Measurements from ENCODE around the gene PLCL1.

PLCL1 gene

GRCh38 chr2:197857476-197858107 lies 53.2 kb downstream of the PLCL1 start:
- no peak for DNase-seq

- no peak for DNase-seq
Measured at GRCh38 chr2:197858607-197859140, 54.3 kb downstream of the PLCL1 start.

DNA sequence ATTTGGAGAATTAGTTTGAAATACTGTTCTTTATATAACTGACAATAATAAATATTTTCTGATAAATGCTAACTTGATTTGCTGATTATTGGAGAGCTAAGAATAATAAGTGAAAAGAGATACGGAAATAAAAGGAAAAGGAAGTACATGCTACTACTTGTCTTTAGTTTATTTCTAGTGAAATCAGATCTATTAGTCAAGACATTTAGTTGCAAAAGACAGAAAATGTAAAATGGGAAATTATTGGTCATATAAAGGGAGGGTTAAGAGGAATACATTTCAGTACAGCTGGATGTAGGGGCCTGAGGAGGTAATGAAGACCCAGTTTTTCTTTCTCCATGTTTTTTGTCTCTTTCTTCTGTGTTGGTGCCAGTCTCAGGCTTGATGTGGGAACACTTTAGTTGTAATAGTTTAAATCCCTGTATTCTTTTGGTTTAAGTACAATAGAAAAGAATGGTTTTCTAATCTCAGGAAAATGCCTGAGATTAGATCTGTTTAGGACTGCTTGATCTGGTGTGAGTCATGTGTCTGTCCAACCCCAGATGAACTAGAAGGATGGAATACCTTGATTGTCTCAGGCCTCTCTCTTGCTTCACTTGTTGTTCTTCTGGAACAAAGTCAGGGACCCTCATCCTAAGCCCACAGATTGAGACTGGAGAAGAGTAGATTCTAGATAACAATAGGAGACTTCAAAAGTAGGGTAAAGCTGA lies 58.0 kb downstream of the PLCL1 start:
- no peak for DNase-seq

DNA sequence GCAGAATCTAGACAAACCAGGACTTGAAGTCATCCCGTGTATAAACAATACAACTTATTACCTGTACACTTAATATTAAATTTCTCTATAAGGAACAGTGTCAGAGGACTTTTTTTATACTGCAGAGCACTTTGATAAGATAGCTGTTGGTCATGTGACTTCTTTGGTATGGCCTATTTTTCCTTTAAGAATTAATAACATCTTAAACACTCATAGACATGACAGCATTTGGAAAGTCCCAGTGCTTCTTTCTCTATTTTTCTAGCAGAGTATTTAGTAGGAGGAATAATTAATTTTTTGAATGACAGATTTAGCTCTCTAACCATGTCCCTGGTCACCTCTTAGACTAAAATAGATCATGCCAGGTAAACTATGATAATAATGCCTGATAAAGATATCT lies 59.4 kb downstream of the PLCL1 start:
- no peak for DNase-seq

DNA sequence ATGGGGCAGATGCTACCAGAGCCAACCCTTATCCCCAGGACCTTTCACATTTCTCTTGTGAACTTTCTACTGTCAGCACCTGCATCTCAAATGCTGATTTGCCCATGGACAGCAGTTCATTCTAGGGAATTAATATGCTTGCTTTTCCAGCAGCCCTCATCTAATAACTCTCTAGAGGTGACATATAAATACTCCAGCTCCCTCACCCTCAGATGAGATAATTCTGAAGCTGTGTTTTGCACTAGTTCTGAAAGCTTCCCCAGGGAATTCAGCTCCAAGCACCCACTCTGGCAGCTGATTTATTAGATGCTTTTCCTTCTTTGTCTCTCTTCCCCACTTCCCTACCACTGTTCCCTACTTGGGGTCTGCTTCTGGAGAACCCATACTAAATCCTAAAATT lies 62.1 kb downstream of the PLCL1 start:
- DNase-seq = no peak

- DNase-seq = no peak
Measured at GRCh38 chr2:197867033-197867432, 62.6 kb downstream of the PLCL1 start.

GRCh38 chr2:197867624-197868023 lies 63.2 kb downstream of the PLCL1 start:
- DNase-seq = no peak

- DNase-seq = no peak
Measured at GRCh38 chr2:197868206-197868605, 63.8 kb downstream of the PLCL1 start.

- no peak for DNase-seq
Measured at GRCh38 chr2:197869041-197869440, 64.6 kb downstream of the PLCL1 start.

- no peak for DNase-seq
Measured at GRCh38 chr2:197869501-197870111, 65.2 kb downstream of the PLCL1 start.

- no peak for DNase-seq
Measured at GRCh38 chr2:197870137-197870536, 65.7 kb downstream of the PLCL1 start.

DNA sequence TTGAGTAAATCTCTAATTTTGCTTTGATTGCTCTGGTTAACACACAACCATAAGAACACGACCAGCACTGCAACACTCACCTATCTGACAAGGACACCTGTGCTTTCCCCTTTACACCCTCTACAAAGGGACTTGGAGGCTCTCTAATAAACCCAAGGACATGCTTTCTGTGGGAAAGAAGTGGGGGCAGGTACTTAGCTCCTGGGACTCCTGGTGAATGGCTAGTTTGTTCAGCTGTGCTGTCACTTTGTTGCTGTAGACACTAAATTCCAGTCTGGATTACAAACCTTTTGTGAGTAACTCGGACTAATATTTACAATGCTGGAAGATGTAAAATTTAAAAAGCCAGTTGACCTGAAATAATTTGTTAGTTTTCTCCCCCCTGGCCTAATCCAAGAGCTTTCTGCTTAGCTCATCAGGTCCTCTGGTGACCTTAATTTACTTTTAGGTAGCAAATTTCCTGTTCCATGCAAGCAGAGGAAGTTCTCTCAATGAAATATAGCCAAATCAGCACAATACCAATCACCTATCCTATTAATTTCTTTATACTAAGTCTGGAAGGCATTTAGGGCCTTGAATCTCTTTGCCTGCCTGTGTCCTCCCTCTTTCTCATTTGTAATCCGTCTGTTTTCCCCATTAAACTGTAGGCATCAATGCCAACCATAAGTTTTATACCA lies 67.5 kb downstream of the PLCL1 start:
- DNase-seq = no peak

- no peak for DNase-seq
Measured at GRCh38 chr2:197873293-197873701, 68.9 kb downstream of the PLCL1 start.

DNA sequence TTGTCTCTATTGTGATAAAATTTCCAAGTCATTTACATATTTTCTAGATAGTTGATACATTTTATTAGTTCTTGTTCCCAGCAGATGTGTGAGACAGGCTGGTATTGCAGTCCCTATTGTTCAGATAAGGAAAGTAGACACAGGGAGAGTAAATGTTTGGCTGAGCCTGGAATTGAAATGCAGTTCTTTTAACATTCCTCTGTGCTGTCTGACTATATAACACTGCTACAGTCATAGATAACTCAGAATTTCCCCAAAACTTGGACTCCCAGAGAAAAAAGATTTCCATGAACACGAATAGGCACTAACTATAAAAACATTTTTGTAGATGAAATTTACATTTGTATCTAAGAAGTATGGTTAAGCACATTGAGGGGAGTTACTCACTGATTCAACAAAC lies 71.4 kb downstream of the PLCL1 start:
- DNase-seq = no peak

- DNase-seq = no peak
Measured at GRCh38 chr2:197876524-197876923, 72.1 kb downstream of the PLCL1 start.

DNA sequence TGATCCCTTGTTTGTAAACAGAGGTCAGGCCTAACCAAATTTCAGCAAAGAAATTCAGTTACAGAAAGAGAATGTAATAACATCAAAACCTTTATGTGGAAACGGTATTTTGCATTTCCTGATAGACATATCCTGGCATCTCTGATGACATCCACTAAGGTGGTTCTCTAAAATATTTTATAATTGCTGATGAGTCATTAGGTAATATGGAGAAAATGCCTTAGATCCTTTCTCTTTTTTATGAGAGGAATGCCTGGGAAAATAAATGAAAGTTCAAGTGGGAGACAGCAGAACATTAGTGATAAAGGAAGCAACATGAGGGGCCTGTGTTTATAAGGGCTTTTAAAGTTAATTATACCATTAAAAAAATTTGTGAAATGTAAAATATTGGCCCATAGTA lies 72.6 kb downstream of the PLCL1 start:
- DNase-seq = no peak

- no peak for DNase-seq
Measured at GRCh38 chr2:197878792-197879191, 74.4 kb downstream of the PLCL1 start.

GRCh38 chr2:197879812-197880408 lies 75.5 kb downstream of the PLCL1 start:
- DNase-seq = no peak

- no peak for DNase-seq
Measured at GRCh38 chr2:197883354-197884032, 79.1 kb downstream of the PLCL1 start.

DNA sequence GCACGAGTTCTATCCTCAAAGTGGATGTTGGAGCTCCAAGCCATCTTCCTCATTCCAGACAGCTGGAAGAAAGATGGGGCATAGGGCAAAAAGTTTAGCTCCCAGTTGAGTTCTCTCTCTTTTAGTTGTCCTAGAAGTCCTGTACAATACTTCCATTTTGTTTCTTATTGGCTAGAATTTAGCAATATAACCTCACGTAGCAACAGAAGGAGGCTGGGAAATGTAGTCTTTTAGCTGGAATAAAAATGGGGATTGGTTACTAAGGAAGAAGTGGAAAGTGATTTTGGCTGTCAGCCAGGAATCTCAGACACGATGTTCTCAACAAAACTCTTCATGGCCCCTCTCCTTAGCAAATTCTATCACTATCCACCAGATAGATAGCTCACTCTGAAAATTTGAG lies 79.9 kb downstream of the PLCL1 start:
- DNase-seq = no peak

GRCh38 chr2:197885126-197885525 lies 80.7 kb downstream of the PLCL1 start:
- DNase-seq = no peak

- no peak for DNase-seq
Measured at GRCh38 chr2:197885587-197885986, 81.2 kb downstream of the PLCL1 start.

DNA sequence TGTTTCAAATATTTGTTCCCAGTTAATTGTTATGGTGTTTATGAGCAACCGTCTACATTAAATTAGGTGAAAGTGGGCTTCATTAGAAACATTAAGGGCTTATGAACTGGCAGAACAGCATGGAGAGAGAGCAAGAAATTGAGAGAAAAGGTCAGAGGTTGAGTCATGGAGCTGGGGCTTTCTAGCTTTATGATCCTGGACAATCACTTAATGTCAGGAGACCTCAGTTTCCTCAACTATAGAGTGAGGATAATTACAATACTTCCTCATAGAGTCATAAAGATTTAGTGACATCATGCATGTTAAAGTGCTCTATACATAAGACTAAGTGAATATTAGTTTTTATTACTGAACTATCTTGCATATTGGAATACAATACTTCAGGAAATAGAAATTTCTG lies 83.9 kb downstream of the PLCL1 start:
- no peak for DNase-seq
